Breast epithelium (tissue), 3 donors: Measurements from ENCODE around the gene CASZ1.

Experiments used
- POLR2A ChIP-seq: fragments of 450-650 bp; IDR thresholded peaks from one replicate; pipeline ENCODE4 v1.6.1; 2016; ENCODE audit warnings: antibody characterized with exemption, mild to moderate bottlenecking, moderate library complexity
- TF ChIP-seq, protein P1 (sequence below), 3 donors: fragments of 450-650 bp; IDR thresholded peaks; one replicate each; pipeline ENCODE4 v1.5.1; 2016 to 2017; ENCODE audit warnings: antibody characterized with exemption in 3 of 3, mild to moderate bottlenecking in 3 of 3, moderate library complexity in 3 of 3

DNA sequence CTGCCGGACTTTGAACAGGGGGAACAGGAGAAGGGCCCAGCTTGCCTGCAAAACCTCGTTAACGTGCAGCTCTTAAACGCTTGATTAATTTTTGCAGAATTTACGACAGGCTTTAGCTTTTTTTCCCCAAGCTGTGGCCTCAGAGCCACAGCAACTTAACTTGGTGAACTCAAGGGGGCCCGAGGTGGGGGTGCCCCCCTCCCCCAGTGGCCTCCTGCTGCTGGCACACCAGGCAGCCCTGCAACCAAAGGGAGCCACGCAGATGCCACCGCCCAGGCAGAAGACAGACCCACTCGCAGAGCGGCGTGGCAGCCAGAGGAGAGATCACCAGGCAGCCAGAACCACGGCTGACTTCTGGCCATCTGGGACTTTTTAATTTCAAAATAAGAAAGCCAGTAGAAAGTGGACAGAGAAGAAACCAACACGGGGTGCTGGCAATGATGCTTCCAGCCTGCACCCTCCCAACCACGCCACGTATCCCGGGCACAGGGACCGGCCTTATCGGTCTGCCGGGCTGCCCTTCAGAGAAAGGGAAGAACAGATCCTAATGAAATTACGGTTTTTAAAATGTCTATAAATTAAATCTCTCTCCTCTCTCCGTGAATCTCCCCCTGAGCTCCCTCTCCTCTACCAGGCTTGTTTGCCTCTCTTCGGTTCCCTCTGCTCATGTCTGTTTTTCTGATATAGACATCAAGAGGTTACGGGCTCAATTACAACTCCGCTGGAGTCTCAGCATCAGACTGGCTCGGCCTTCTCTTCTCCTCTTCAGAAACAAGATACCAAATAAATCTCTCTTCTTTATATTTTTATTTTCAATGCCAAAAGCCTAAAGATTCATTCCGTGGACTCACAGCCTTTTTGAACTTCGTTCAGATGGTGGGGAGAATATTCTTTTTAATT is 6.4 kb downstream of the CASZ1 start:
- TF ChIP-seq, protein P1, sequence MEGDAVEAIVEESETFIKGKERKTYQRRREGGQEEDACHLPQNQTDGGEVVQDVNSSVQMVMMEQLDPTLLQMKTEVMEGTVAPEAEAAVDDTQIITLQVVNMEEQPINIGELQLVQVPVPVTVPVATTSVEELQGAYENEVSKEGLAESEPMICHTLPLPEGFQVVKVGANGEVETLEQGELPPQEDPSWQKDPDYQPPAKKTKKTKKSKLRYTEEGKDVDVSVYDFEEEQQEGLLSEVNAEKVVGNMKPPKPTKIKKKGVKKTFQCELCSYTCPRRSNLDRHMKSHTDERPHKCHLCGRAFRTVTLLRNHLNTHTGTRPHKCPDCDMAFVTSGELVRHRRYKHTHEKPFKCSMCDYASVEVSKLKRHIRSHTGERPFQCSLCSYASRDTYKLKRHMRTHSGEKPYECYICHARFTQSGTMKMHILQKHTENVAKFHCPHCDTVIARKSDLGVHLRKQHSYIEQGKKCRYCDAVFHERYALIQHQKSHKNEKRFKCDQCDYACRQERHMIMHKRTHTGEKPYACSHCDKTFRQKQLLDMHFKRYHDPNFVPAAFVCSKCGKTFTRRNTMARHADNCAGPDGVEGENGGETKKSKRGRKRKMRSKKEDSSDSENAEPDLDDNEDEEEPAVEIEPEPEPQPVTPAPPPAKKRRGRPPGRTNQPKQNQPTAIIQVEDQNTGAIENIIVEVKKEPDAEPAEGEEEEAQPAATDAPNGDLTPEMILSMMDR (IDR thresholded peaks at IDR 0.05): no peak
- no peak for TF ChIP-seq POLR2A
